GM19193 (cell line): ENCODE results near the gene NEUROD4.

Experiments used
- POLR2A ChIP-seq: IDR thresholded peaks from 4 replicates; pipeline ENCODE4 v1.6.1; 2011; ENCODE audit not compliant: insufficient read depth, insufficient read length; ENCODE audit errors: extremely low read depth

Gene NEUROD4

GRCh38 chr12:55068416-55069010 is 48.7 kb downstream of the NEUROD4 start:
- TF ChIP-seq POLR2A = no peak

- TF ChIP-seq POLR2A = no peak
These were observed 52.3 kb downstream of the NEUROD4 start for GRCh38 chr12:55072083-55072482.

- no peak for TF ChIP-seq POLR2A
These were observed 53.6 kb downstream of the NEUROD4 start for GRCh38 chr12:55073043-55074022.

- no peak for TF ChIP-seq POLR2A
These were observed 55.0 kb downstream of the NEUROD4 start for GRCh38 chr12:55074806-55075205.
